GM12878 (cell line): Measurements from ENCODE around the gene GPR152. TPM values are rescaled to one million over a fixed set of nuclear protein-coding genes. Genes with fewer than 3 reads are reported as not detected.

ENCODE experiments used
- ATAC-seq: fragments of 200-7000 bp; cut with Tn5 transposase; 3 replicates; pipeline ENCODE4 v1.9.1; 2020; ENCODE audit warnings: mild to moderate bottlenecking, moderate library complexity
- BruUV-seq: library from RNA; stranded (reverse); fragments of 400-500 nt; replicated peaks from 2 replicates; lab custom pipeline; 2021; lab: Mats Ljungman, UMichigan
- CTCF ChIA-PET: fragments of 300-600 bp; sonication (Branson Sonifier 250); formaldehyde crosslinking; extraction: SDS; loops from one replicate; lab custom pipeline; 2021; ENCODE audit warnings: inconsistent platforms; lab: Yijun Ruan, JAX
- POLR2A ChIA-PET: fragments of 350-600 bp; formaldehyde crosslinking; extraction: SDS; loops from one replicate; lab custom pipeline; 2021; ENCODE audit warnings: inconsistent platforms; lab: Charles Lee
- RAD21 ChIA-PET: fragments of 300-600 bp; sonication (Branson Sonifier 250); formaldehyde crosslinking; loops from one replicate; lab custom pipeline; 2023; ENCODE audit warnings: antibody characterized with exemption; ENCODE audit not compliant: unreplicated experiment; lab: Charles Lee
- SMC1A ChIA-PET: fragments of 300-600 bp; sonication (Branson Sonifier 250); formaldehyde crosslinking; loops from one replicate; lab custom pipeline; 2023; ENCODE audit not compliant: unreplicated experiment, uncharacterized antibody; lab: Charles Lee
- DNase-seq: peaks from one replicate; pipeline ENCODE4 v3.0.0-alpha.2; 2011; ENCODE audit warnings: low read depth, low spot score
- FAIRE-seq: peaks from 3 replicates; lab custom pipeline; 2011; peaks lifted over from hg19 to GRCh38; lab: Jason Lieb, UNC
- H2AFZ ChIP-seq: 2 replicates; pipeline ENCODE4 v1.6.0; 2011; ENCODE audit warnings: low read depth, low read length, control low read depth; ENCODE audit not compliant: control insufficient read depth
- H3K27ac ChIP-seq: 2 replicates; pipeline ENCODE4 v1.5.1; 2011; ENCODE audit warnings: control low read depth; ENCODE audit not compliant: control insufficient read depth, insufficient read depth
- H3K27me3 ChIP-seq, 2 experiments: replicated peaks in 1 of 2; 2 replicates each; pipeline versions ENCODE4 v1.6.0 to v1.6.1; 2011; ENCODE audit warnings: low read length in 1 of 2; ENCODE audit not compliant: control insufficient read depth in 2 of 2, insufficient read depth in 2 of 2
- H3K36me3 ChIP-seq, 2 experiments: 2 replicates each; pipeline ENCODE4 v1.5.1; 2011; ENCODE audit warnings: low read length in 1 of 2; ENCODE audit not compliant: control insufficient read depth in 2 of 2, insufficient read depth in 2 of 2
- H3K4me1 ChIP-seq: 2 replicates; pipeline ENCODE4 v1.6.1; 2011; ENCODE audit warnings: mild to moderate bottlenecking, low read length, moderate library complexity, mixed read lengths; ENCODE audit not compliant: control insufficient read depth, insufficient read depth
- H3K4me2 ChIP-seq: 2 replicates; pipeline ENCODE4 v1.6.0; 2011; ENCODE audit warnings: control low read depth; ENCODE audit not compliant: control insufficient read depth, insufficient read depth
- H3K4me3 ChIP-seq: fragments of 200-600 bp; sonication (generic); 2 replicates; pipeline ENCODE4 v1.5.1; 2016
- H3K79me2 ChIP-seq: 2 replicates; pipeline ENCODE4 v1.6.0; 2011; ENCODE audit warnings: low read length; ENCODE audit not compliant: control insufficient read depth, insufficient read depth
- H3K9ac ChIP-seq: 2 replicates; pipeline ENCODE4 v1.8.0; 2011; ENCODE audit warnings: low read length, control low read depth, mixed read lengths; ENCODE audit not compliant: control insufficient read depth, insufficient read depth
- H3K9me3 ChIP-seq: replicated peaks from 3 replicates; pipeline ENCODE4 v1.5.1; 2011; ENCODE audit warnings: mild to moderate bottlenecking, low read length; ENCODE audit not compliant: control insufficient read depth, insufficient read depth
- H4K20me1 ChIP-seq: 2 replicates; pipeline ENCODE4 v1.6.0; 2011; ENCODE audit not compliant: control insufficient read depth, insufficient read depth
- CBX5 ChIP-seq: sonication (generic); IDR thresholded peaks from 2 replicates; pipeline ENCODE4 v1.6.1; 2016; ENCODE audit warnings: low read depth, moderate library complexity, mild to moderate bottlenecking, inconsistent platforms
- ESRRA ChIP-seq: IDR thresholded peaks from 2 replicates; pipeline ENCODE4 v1.6.1; 2012; ENCODE audit warnings: mild to moderate bottlenecking, low read length, improper control_type of control experiment
- GABPA ChIP-seq: IDR thresholded peaks from 2 replicates; pipeline ENCODE4 v1.6.1; 2014; ENCODE audit warnings: antibody characterized with exemption, low read depth, mild to moderate bottlenecking, inconsistent platforms
- HDGF ChIP-seq: fragments of 450-650 bp; IDR thresholded peaks from 2 replicates; pipeline ENCODE4 v1.6.1; 2016; ENCODE audit warnings: antibody characterized with exemption
- MEF2A ChIP-seq: IDR thresholded peaks from 2 replicates; pipeline ENCODE4 v1.6.1; 2011; ENCODE audit warnings: low read depth, mild to moderate bottlenecking, low read length, moderate library complexity; ENCODE audit not compliant: insufficient read depth
- RB1 ChIP-seq: fragments of 450-650 bp; formaldehyde crosslinking; IDR thresholded peaks from 2 replicates; pipeline ENCODE4 v1.6.1; 2017; ENCODE audit warnings: mild to moderate bottlenecking, borderline replicate concordance
- TCF12 ChIP-seq: IDR thresholded peaks from 2 replicates; pipeline ENCODE4 v1.6.1; 2011; ENCODE audit warnings: low read depth, mild to moderate bottlenecking, low read length
- WGBS: methylation state at CpG from one replicate; pipeline ENCODE4 v1.1.6; 2016; ENCODE audit warnings: low lambda C conversion rate; ENCODE audit not compliant: insufficient replicate concordance, insufficient coverage; ENCODE audit errors: missing lambda C conversion rate; 5-methylcytosine and 5-hydroxymethylcytosine counted together
- in situ Hi-C: fragments of 300-500 bp; cut with MboI; formaldehyde crosslinking; loops from 9 replicates; pipeline ENCODE4 v1.14.3; 2018; ENCODE audit warnings: mixed read lengths
- intact Hi-C: fragments of 100-400 bp; cut with micrococcal nuclease; formaldehyde crosslinking; loops from one replicate; pipeline ENCODE4 v1.14.2; 2022; ENCODE audit not compliant: unreplicated experiment
- polyA plus RNA-seq, 11 experiments: library from polyadenylated mRNA; depleted of rRNA in 4 of 11; unstranded in 6 of 11; stranded (reverse) in 5 of 11; fragments of >200 nt; fragmentation: Nextera tagmentation in 4 of 11; fragmentation: Illumina TruSeq in 1 of 11; extraction: Ambion mirVana in 4 of 11; extraction: Trizol in 1 of 11; gene quantifications; 1 replicate in 1 of 11; 2 replicates in 10 of 11; pipeline versions ENCODE4 v1.2.1 to v1.2.3, GENCODE V29; 2011 to 2016; ENCODE audit warnings: inconsistent platforms in 2 of 11, missing spikeins in 2 of 11, low read depth in 1 of 11
- total RNA-seq, 4 experiments: library from RNA; depleted of rRNA in 3 of 4; stranded (reverse); fragments of >200 nt in 3 of 4; fragmentation: Illumina TruSeq in 1 of 4; extraction: Trizol in 1 of 4; gene quantifications; 2 replicates each; pipeline versions ENCODE4 v1.2.1 to v1.2.3, GENCODE V29; 2013 to 2021
- TF ChIP-seq, protein P1 (sequence below): IDR thresholded peaks from 2 replicates; pipeline ENCODE4 v1.6.1; 2011; ENCODE audit warnings: borderline replicate concordance, low read depth, mild to moderate bottlenecking, moderate library complexity, mixed read lengths, low read length; ENCODE audit not compliant: insufficient read depth; ENCODE audit errors: extremely low read length

GPR152 gene
- total and polyA plus RNA-seq, 10 of the 15 experiments (the other 5 are each of a cell fraction or from before 2014, with no cell fraction given) = not detected

DNA sequence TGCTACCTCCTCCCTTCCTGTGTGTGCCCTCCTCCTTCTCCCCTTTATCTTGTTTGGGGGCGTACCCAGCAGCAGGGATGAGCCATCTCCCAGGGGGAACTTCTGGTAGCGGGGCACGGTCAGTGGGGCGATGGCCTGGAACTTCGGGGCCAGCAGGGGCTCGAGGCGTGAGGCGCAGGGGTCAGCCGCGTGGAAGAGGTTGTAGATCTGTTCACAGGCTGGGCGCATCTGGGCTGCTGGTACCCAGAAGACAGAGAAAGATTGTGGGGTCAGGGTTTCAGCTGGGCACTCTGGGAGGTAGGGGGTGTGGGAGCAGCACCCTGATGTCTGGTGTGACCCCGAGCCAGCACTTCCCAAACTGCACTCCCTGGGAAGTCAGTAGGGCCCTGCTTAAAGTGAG is 43.6 kb upstream of the GPR152 start:
- TSS peak; percentile 16 for BruUV-seq
- FAIRE-seq (no peak), DNase-seq (no peak), ATAC-seq (no peak)
- H3K27ac ChIP-seq = no peak overlapping the region
- WGBS = 90% methylated on average over 12 of the region's 12 CpGs
- intact Hi-C loops (no loop called here), in situ Hi-C loops (no loop called here)
- POLR2A ChIA-PET = no interaction called here
- H4K20me1 ChIP-seq = no peaks in the 10 kb centered on the region; the same call in 1 of the 2 replicates
- peaks cover 0 to 9% of the 10 kb centered on the region in 2 experiments; a peak in 3 of 4 replicates for H3K36me3 ChIP-seq
- no peak overlapping the region for H3K9ac ChIP-seq
- TF ChIP-seq HDGF (no peak), RB1 (no peak), GABPA (no peak), CBX5 (no peak), ESRRA (no peak), TCF12 (no peak), MEF2A (no peak)
- TF ChIP-seq, protein P1, sequence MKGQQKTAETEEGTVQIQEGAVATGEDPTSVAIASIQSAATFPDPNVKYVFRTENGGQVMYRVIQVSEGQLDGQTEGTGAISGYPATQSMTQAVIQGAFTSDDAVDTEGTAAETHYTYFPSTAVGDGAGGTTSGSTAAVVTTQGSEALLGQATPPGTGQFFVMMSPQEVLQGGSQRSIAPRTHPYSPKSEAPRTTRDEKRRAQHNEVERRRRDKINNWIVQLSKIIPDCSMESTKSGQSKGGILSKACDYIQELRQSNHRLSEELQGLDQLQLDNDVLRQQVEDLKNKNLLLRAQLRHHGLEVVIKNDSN = no peak
- CTCF ChIA-PET = no interaction called here
- SMC1A ChIA-PET = no interaction called here
- H3K79me2 ChIP-seq = no peaks in the 10 kb centered on the region
- H3K4me1 ChIP-seq = no peaks in the 10 kb centered on the region; the same call in 1 of the 2 replicates
- H3K4me2 ChIP-seq = no peak overlapping the region
- no peak overlapping the region for H3K4me3 ChIP-seq
- H2AFZ ChIP-seq = no peak overlapping the region
- H3K27me3 ChIP-seq = no peaks in the 10 kb centered on the region
- H3K9me3 ChIP-seq = no peaks in the 10 kb centered on the region
- RAD21 ChIA-PET = no interaction called here
